ENCODE measurements around the gene RAVER1. TPM values are rescaled to one million over a fixed set of nuclear protein-coding genes. Genes with fewer than 3 reads are reported as not detected.
"Not testable (repeated sequence)": the region's sequence is repeated elsewhere in the genome, so short reads cannot be mapped to it uniquely, and the experiment has no call there.

Gene RAVER1
- total RNA-seq, 1 donor from 2014 or later: 12.5 TPM

GRCh38 chr19:10343495-10343894 is 10.2 kb upstream of the RAVER1 start:
- no peak for DNase-seq (ENCODE audit: low read depth)

- DNase-seq (ENCODE audit: low read depth): no peak
Measured at GRCh38 chr19:10339977-10340376, 6.6 kb upstream of the RAVER1 start.

GRCh38 chr19:10339380-10339960 is 6.1 kb upstream of the RAVER1 start, which contains the start of gene ICAM3:
Gene ICAM3, minus strand, starts transcription at chr19:10339624. Its CDS starts 10 bp downstream, at chr19:10339614.
- no peak for DNase-seq (ENCODE audit: low read depth)

- no peak for DNase-seq (ENCODE audit: low read depth)
Measured at GRCh38 chr19:10338940-10339339, 5.6 kb upstream of the RAVER1 start.

GRCh38 chr19:10336725-10337124 is 3.4 kb upstream of the RAVER1 start:
- DNase-seq (ENCODE audit: low read depth): not testable (repeated sequence)

GRCh38 chr19:10335352-10335985 is 2.1 kb upstream of the RAVER1 start:
- no peak for DNase-seq (ENCODE audit: low read depth)

GRCh38 chr19:10334588-10335351 is 1.4 kb upstream of the RAVER1 start:
- DNase-seq (ENCODE audit: low read depth): peak; percentile 94

GRCh38 chr19:10333758-10334587 is 644 bp upstream of the RAVER1 start:
- DNase-seq (ENCODE audit: low read depth): no peak

- no peak for DNase-seq (ENCODE audit: low read depth)
Measured at GRCh38 chr19:10332158-10332964, 968 bp downstream of the RAVER1 start.

- DNase-seq (ENCODE audit: low read depth): no peak
Measured at GRCh38 chr19:10329555-10329954, 3.8 kb downstream of the RAVER1 start.

GRCh38 chr19:10328558-10329429 is 4.5 kb downstream of the RAVER1 start:
- DNase-seq (ENCODE audit: low read depth): no peak

- peak; percentile 44 for DNase-seq (ENCODE audit: low read depth)
Measured at GRCh38 chr19:10327793-10328192, 5.5 kb downstream of the RAVER1 start.

GRCh38 chr19:10325732-10326131 is 7.6 kb downstream of the RAVER1 start:
- no peak for DNase-seq (ENCODE audit: low read depth)

GRCh38 chr19:10321874-10322835 is 11.2 kb downstream of the RAVER1 start:
- DNase-seq (ENCODE audit: low read depth): no peak

GRCh38 chr19:10321417-10321797 is 11.9 kb downstream of the RAVER1 start:
- DNase-seq (ENCODE audit: low read depth): no peak

- DNase-seq (ENCODE audit: low read depth): no peak
Measured at GRCh38 chr19:10320602-10321416, 12.5 kb downstream of the RAVER1 start.

All from myocyte (in vitro differentiated cells).